K562 (cell line): ENCODE measurements around the gene ASB7. TPM values are rescaled to one million over a fixed set of nuclear protein-coding genes. Genes with fewer than 3 reads are reported as not detected.

Source experiments
- ATAC-seq: fragments of 200-7000 bp; cut with Tn5 transposase; 3 replicates; pipeline ENCODE4 v1.9.1; 2020; ENCODE audit warnings: moderate library complexity
- BruUV-seq: library from RNA; stranded (reverse); fragments of 400-500 nt; replicated peaks from 2 replicates; lab custom pipeline; 2021; lab: Mats Ljungman, UMichigan
- CTCF ChIA-PET: fragments of 300-600 bp; formaldehyde crosslinking; extraction: SDS; loops from one replicate; lab custom pipeline; 2021; ENCODE audit warnings: low intra/inter-chr PET ratio; lab: Yijun Ruan, JAX
- POLR2A ChIA-PET: fragments of 300-600, 350-650 bp; sonication (Branson Sonifier 250); formaldehyde crosslinking; extraction: SDS; loops from one replicate; lab custom pipeline; 2021; ENCODE audit warnings: antibody characterized with exemption, inconsistent platforms; lab: Yijun Ruan, JAX
- DNase-seq, 4 experiments: peaks; one replicate each; pipeline versions ENCODE4 v3.0.0 to v3.0.0-alpha.2; 2011 to 2018; ENCODE audit warnings: low spot score in 3 of 4, mixed read lengths in 3 of 4; ENCODE audit errors: extremely low read depth in 1 of 4
- FAIRE-seq: peaks from 2 replicates; lab custom pipeline; 2011; peaks lifted over from hg19 to GRCh38; lab: Jason Lieb, UNC
- H2AFZ ChIP-seq: 2 replicates; pipeline ENCODE4 v1.6.0; 2011; ENCODE audit warnings: low read depth, low read length, control low read depth, inconsistent platforms
- H3K27ac ChIP-seq: fragments of 200-600 bp; 3 replicates; pipeline ENCODE4 v1.8.0; 2011; ENCODE audit warnings: low read depth, mild to moderate bottlenecking, control low read depth, inconsistent platforms, low read length, moderate library complexity, mixed read lengths; ENCODE audit errors: extremely low read depth
- H3K27me3 ChIP-seq, 2 experiments: fragments of 300-600 bp in 1 of 2; 2 replicates in 1 of 2; 3 replicates in 1 of 2; pipeline versions ENCODE4 v1.6.0 to v1.8.0; 2011; ENCODE audit warnings: inconsistent platforms in 2 of 2, low read length in 2 of 2, mild to moderate bottlenecking in 1 of 2, mixed read lengths in 1 of 2, moderate library complexity in 1 of 2; ENCODE audit not compliant: control insufficient read depth in 2 of 2, insufficient read depth in 2 of 2
- H3K36me3 ChIP-seq: fragments of 300-600 bp; 3 replicates; pipeline ENCODE4 v1.8.0; 2011; ENCODE audit warnings: mild to moderate bottlenecking, low read length, inconsistent platforms; ENCODE audit not compliant: control insufficient read depth, insufficient read depth
- H3K4me1 ChIP-seq, 2 experiments: fragments of 200-600 bp in 1 of 2; replicated peaks in 1 of 2; 2 replicates in 1 of 2; 3 replicates in 1 of 2; pipeline versions ENCODE4 v1.5.1 to v1.8.0; 2011; ENCODE audit warnings: inconsistent platforms in 2 of 2, low read length in 2 of 2, mild to moderate bottlenecking in 1 of 2, mixed read lengths in 1 of 2, moderate library complexity in 1 of 2; ENCODE audit not compliant: control insufficient read depth in 2 of 2, insufficient read depth in 2 of 2
- H3K4me2 ChIP-seq: 2 replicates; pipeline ENCODE4 v1.6.1; 2011; ENCODE audit warnings: low read length, control low read depth, inconsistent platforms, mixed read lengths; ENCODE audit not compliant: insufficient read depth
- H3K4me3 ChIP-seq: fragments of 200-600 bp; sonication (generic), shearing (Covaris generic); 2 replicates; pipeline ENCODE4 v1.5.1; 2016; ENCODE audit warnings: control low read depth, inconsistent platforms
- H3K79me2 ChIP-seq: fragments of 200-600 bp; 3 replicates; pipeline ENCODE4 v1.8.0; 2011; ENCODE audit warnings: low read length, inconsistent platforms; ENCODE audit not compliant: control insufficient read depth, insufficient read depth
- H3K9ac ChIP-seq, 2 experiments: 2 replicates each; pipeline versions ENCODE4 v1.6.0 to v1.6.1; 2011; ENCODE audit warnings: low read depth in 2 of 2, low read length in 2 of 2, control low read depth in 1 of 2, inconsistent platforms in 1 of 2, mild to moderate bottlenecking in 1 of 2, mixed read lengths in 1 of 2; ENCODE audit not compliant: insufficient read depth in 1 of 2
- H3K9me1 ChIP-seq: one replicate; pipeline ENCODE4 v1.6.0; 2011; ENCODE audit warnings: inconsistent platforms, mild to moderate bottlenecking, low read length, moderate library complexity; ENCODE audit not compliant: control insufficient read depth, insufficient read depth
- H3K9me3 ChIP-seq: replicated peaks from 2 replicates; pipeline ENCODE4 v1.5.1; 2011; ENCODE audit warnings: low read depth, low read length, inconsistent platforms; ENCODE audit not compliant: control insufficient read depth, insufficient read depth
- H4K20me1 ChIP-seq: replicated peaks from 2 replicates; pipeline ENCODE4 v1.6.1; 2011; ENCODE audit warnings: low read length, inconsistent platforms, mixed read lengths; ENCODE audit not compliant: control insufficient read depth, insufficient read depth
- DLX4 ChIP-seq: fragments of 250-450 bp; sonication (Bioruptor Pico); IDR thresholded peaks from 2 replicates; pipeline ENCODE4 v1.6.1; 2021; ENCODE audit warnings: mild to moderate bottlenecking
- ELF1 ChIP-seq: fragments of 200-800 bp; sonication (Bioruptor generic); IDR thresholded peaks from 2 replicates; pipeline ENCODE4 v1.6.1; 2016; ENCODE audit warnings: missing genetic modification characterization, missing compliant biosample characterization
- EP400 ChIP-seq: fragments of 450-650 bp; IDR thresholded peaks from 2 replicates; pipeline ENCODE4 v1.6.1; 2017; ENCODE audit warnings: antibody characterized with exemption, mild to moderate bottlenecking, moderate library complexity
- FOXP1 ChIP-seq: sonication (generic); formaldehyde crosslinking; IDR thresholded peaks from 2 replicates; pipeline ENCODE4 v1.8.0; 2022; ENCODE audit warnings: mild to moderate bottlenecking, missing genetic modification reagents
- GABPB1 ChIP-seq: sonication (generic); formaldehyde crosslinking; IDR thresholded peaks from 2 replicates; pipeline ENCODE4 v1.8.0; 2022; ENCODE audit warnings: mild to moderate bottlenecking, missing genetic modification reagents
- IRF2 ChIP-seq: sonication (generic); formaldehyde crosslinking; IDR thresholded peaks from 2 replicates; pipeline ENCODE4 v1.8.1; 2022; ENCODE audit warnings: mild to moderate bottlenecking, missing genetic modification reagents
- MITF ChIP-seq: IDR thresholded peaks from 2 replicates; pipeline ENCODE4 v1.6.1; 2014; ENCODE audit warnings: antibody characterized with exemption
- MYC ChIP-seq, 2 experiments: fragments of 250-450 bp in 1 of 2; sonication (Bioruptor Pico) in 1 of 2; IDR thresholded peaks; 2 replicates each; pipeline versions ENCODE4 v1.5.1 to v1.6.1; 2012 to 2021; ENCODE audit warnings: low read depth in 2 of 2, borderline replicate concordance in 1 of 2, improper control_type of control experiment in 1 of 2, low read length in 1 of 2, mild to moderate bottlenecking in 1 of 2, moderate library complexity in 1 of 2
- PTTG1 ChIP-seq: fragments of 450-650 bp; IDR thresholded peaks from 2 replicates; pipeline ENCODE4 v1.6.1; 2016; ENCODE audit warnings: low read depth, mild to moderate bottlenecking, missing genetic modification characterization, missing compliant biosample characterization
- TSC22D4 ChIP-seq: fragments of 450-650 bp; IDR thresholded peaks from 2 replicates; pipeline ENCODE4 v1.6.1; 2016; ENCODE audit warnings: missing genetic modification characterization, missing biosample characterization, control low read depth
- ZNF146 ChIP-seq: IDR thresholded peaks from one replicate; pipeline ENCODE4 v1.6.1; 2018; ENCODE audit warnings: missing compliant biosample characterization; ENCODE audit not compliant: unreplicated experiment
- ZNF561 ChIP-seq: fragments of 450-650 bp; formaldehyde crosslinking; conservative IDR thresholded peaks from 2 replicates; pipeline ENCODE4 v1.4.0; 2020; ENCODE audit warnings: mild to moderate bottlenecking, moderate library complexity
- ZNF695 ChIP-seq: fragments of 450-650 bp; formaldehyde crosslinking; IDR thresholded peaks from 2 replicates; pipeline ENCODE4 v1.4.0; 2020; ENCODE audit warnings: mild to moderate bottlenecking, moderate library complexity
- WGBS: fragments of 100-300 bp; shearing (Covaris generic); methylation state at CpG from one replicate; pipeline ENCODE4 v1.1.6; 2016; ENCODE audit warnings: low coverage, mixed read lengths; ENCODE audit not compliant: insufficient coverage; ENCODE audit errors: missing lambda C conversion rate; 5-methylcytosine and 5-hydroxymethylcytosine counted together
- in situ Hi-C: fragments of 300-500 bp; cut with MboI; formaldehyde crosslinking; loops from 4 replicates; pipeline ENCODE4 v1.15.0; 2018; ENCODE audit warnings: inconsistent platforms, mixed read lengths
- intact Hi-C: fragments of 100-400 bp; cut with micrococcal nuclease; formaldehyde crosslinking; loops from 2 replicates; pipeline ENCODE4 v1.14.2; 2022
- polyA plus RNA-seq, 8 experiments: library from polyadenylated mRNA; depleted of rRNA in 4 of 8; stranded (reverse) in 5 of 8; unstranded in 3 of 8; fragments of >200 nt; fragmentation: Nextera tagmentation in 2 of 8; fragmentation: Illumina TruSeq in 1 of 8; extraction: Ambion mirVana in 2 of 8; extraction: Trizol in 1 of 8; gene quantifications; 2 replicates each; pipeline versions ENCODE4 v1.2.1 to v1.2.3, GENCODE V29; 2011 to 2014; ENCODE audit warnings: inconsistent platforms in 1 of 8, missing spikeins in 1 of 8
- total RNA-seq, 7 experiments: library from RNA; depleted of rRNA in 6 of 7; stranded (reverse); fragments of >200 nt in 6 of 7; fragmentation: Illumina TruSeq in 2 of 7; extraction: Trizol in 2 of 7; gene quantifications; 2 replicates each; pipeline versions ENCODE4 v1.2.1 to v1.2.3, GENCODE V29; 2011 to 2021; ENCODE audit warnings: low replicate concordance in 1 of 7
- TF ChIP-seq, protein P1 (sequence below): sonication (generic); formaldehyde crosslinking; IDR thresholded peaks from 2 replicates; pipeline ENCODE4 v1.8.0; 2022; ENCODE audit warnings: mild to moderate bottlenecking, low read depth, missing genetic modification reagents
- TF ChIP-seq, protein P2 (sequence below): fragments of 450-650 bp; formaldehyde crosslinking; IDR thresholded peaks from 2 replicates; pipeline ENCODE4 v1.4.0; 2022; ENCODE audit warnings: missing genetic modification characterization

Gene ASB7
- total and polyA plus RNA-seq, 9 of the 15 experiments (the other 6 are each of a cell fraction or from before 2014, with no cell fraction given): 1.8 to 10.1 (median 6.8) TPM

GRCh38 chr15:100638177-100638730, 35.9 kb downstream of the ASB7 start (continued):
- no peak for TF ChIP-seq DLX4
- TF ChIP-seq, all 486 proteins: peak for 0

DNA sequence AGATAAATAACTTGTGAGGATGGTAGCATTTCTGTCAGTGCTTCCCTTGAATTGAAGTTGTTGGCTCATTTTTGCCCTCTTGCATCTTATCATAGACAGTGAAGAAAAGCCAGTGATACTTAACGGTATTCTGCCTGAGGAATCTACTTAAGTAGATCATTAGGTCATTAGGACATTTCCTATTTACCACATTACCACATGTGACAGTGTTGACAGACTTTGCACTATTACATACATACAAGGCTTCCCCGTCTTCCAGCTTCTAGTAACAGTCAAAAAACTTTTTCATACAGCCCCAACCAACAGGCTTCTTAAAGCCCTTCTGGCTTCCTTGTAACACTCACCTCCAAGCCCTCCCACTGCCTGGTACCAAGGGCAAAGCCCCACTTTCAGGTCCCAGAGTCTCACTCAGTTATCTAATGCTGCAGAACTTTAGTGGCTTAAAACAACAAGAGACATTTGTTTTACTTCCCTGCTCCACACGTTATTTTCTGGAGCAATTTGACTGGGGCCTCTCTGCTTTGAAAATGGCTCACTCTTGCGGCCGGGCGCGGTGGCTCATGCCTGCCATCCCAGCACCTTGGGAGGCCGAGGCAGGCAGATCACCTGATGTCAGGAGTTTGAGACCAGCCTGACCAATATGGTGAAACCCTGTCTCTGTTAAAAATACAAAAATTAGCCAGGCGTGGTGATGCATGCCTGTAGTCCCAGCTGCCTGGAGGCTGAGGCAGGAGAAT, 40.0 kb downstream of the ASB7 start:
- intact Hi-C loops (no loop called here), in situ Hi-C loops (loop anchor here (25.0 kb wide), 1 partner anchor 620 kb away; the partner anchor contains the start of gene CHSY1)
- Histone ChIP-seq H4K20me1 (0 out of 2 replicates have a peak, but pooled peaks cover 7% of the 10 kb centered on the region), H2AFZ (no peak overlapping the region), H3K9me1 (no peaks in the 10 kb centered on the region), H3K4me2 (no peak overlapping the region), H3K9ac (no peak overlapping the region), H3K36me3 (no peaks in the 10 kb centered on the region), H3K9me3 (no peaks in the 10 kb centered on the region), H3K4me3 (no peak overlapping the region), H3K27me3 (no peaks in the 10 kb centered on the region), H3K4me1 (no peaks in the 10 kb centered on the region; a peak in 1 of 5 replicates), H3K79me2 (peaks cover 5% of the 10 kb centered on the region; the same call in 1 of the 3 replicates), H3K27ac (no peak overlapping the region)
- ATAC-seq (no peak), DNase-seq (no peak), FAIRE-seq (no peak)
- POLR2A ChIA-PET: no interaction called here
- CTCF ChIA-PET: no interaction called here
- BruUV-seq: no TSS peak
- no peak for TF ChIP-seq MYC (IDR thresholded peaks at IDR 0.05; ENCODE audit: low read depth, low read length)
- no peak for TF ChIP-seq MYC (CRISPR knock-in tag; IDR thresholded peaks at IDR 0.05; ENCODE audit: borderline replicate concordance, low read depth)
- TF ChIP-seq, protein P1, sequence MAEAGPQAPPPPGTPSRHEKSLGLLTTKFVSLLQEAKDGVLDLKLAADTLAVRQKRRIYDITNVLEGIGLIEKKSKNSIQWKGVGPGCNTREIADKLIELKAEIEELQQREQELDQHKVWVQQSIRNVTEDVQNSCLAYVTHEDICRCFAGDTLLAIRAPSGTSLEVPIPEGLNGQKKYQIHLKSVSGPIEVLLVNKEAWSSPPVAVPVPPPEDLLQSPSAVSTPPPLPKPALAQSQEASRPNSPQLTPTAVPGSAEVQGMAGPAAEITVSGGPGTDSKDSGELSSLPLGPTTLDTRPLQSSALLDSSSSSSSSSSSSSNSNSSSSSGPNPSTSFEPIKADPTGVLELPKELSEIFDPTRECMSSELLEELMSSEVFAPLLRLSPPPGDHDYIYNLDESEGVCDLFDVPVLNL (CRISPR knock-in tag): no peak
- no peak for TF ChIP-seq PTTG1
- TF ChIP-seq, protein P2, sequence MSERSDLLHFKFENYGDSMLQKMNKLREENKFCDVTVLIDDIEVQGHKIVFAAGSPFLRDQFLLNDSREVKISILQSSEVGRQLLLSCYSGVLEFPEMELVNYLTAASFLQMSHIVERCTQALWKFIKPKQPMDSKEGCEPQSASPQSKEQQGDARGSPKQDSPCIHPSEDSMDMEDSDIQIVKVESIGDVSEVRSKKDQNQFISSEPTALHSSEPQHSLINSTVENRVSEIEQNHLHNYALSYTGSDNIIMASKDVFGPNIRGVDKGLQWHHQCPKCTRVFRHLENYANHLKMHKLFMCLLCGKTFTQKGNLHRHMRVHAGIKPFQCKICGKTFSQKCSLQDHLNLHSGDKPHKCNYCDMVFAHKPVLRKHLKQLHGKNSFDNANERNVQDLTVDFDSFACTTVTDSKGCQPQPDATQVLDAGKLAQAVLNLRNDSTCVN (CRISPR knock-in tag): no peak
- TF ChIP-seq GABPB1 (CRISPR knock-in tag): no peak
- TF ChIP-seq EP400: no peak
- TF ChIP-seq IRF2 (CRISPR knock-in tag): no peak
- TF ChIP-seq MITF: no peak
- TF ChIP-seq ELF1 (tag): no peak
- TF ChIP-seq ZNF695: no peak
- no peak for TF ChIP-seq FOXP1 (CRISPR knock-in tag)
- no peak for TF ChIP-seq ZNF146
- TF ChIP-seq TSC22D4 (tag): no peak
- TF ChIP-seq ZNF561: no peak
- 66% methylated on average over 9 of the region's 9 CpGs for WGBS
